ENCODE data around the gene KIF7.

DNA sequence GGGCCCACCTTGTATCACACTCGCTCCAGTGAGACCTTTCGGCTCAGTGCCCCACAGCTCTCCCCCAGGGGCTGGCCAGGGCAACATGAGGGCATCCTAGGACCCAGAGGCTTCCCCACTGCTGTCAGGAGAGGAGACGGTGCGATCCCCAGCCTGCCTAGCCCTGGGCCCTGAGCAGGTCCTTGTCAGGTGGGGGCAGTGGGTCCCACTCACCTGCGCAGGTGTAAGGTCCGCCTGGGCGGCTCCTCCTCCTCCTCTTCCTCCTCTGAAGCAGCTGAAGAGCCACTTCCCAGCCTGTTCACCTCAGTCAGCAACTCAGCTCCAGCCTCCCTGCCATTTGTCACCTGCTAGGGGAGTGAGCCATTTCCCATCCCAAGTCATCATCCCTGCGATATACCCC, 9.6 kb downstream of the KIF7 start:
- TF ChIP-seq CTCF (IDR thresholded peaks at IDR 0.05), result no peak
- no peak for TF ChIP-seq POLR2A (IDR thresholded peaks at IDR 0.05)

All from adrenal gland (tissue), 5 donors.